ENCODE data around the gene PHLDA3.

The PHLDA3 gene

DNA sequence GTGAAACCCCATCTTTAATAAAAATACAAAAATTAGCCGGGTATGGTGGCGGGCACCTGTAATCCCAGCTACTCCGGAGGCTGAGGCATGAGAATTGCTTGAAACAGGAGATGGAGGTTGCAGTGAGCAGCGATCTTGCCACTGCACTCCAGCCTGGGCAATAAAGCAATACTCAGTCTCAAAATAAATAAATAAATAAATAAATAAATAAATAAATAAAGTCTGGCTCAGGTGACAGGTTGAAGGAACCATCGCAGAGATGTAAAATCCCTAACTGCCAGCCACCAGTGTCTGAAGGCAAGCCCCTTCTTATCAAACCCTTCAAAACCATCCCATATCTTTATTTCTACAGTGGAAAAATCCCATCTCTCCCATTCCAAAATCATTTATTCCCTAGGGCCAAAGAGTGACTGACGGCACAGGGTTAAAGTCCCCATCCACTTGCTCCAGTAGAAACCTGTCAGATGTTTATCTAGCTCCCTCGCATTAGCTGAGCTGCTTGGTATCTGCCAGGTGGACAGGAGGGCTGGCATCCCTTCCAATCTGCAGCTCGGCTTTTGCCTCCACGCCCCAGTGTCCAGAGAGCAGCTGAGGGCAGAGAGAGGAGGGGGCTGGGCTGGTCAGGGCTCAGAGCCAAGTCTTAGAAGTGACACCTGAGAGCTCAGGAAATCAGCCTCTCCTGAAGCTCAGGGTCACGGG is 33.0 kb upstream of the PHLDA3 start:
- Histone ChIP-seq H3K27ac (ENCODE audit: poor library complexity, severe bottlenecking) (peak overlapping the region; percentile 89), H3K27me3 (ENCODE audit: insufficient read depth, poor library complexity, severe bottlenecking) (no peaks in the 10 kb centered on the region), H3K4me1 (ENCODE audit: insufficient read depth, poor library complexity, severe bottlenecking) (peaks cover 38% of the 10 kb centered on the region), H3K4me3 (ENCODE audit: severe bottlenecking) (no peak overlapping the region), H3K36me3 (ENCODE audit: low read depth) (peaks cover 50% of the 10 kb centered on the region), H3K9me3 (ENCODE audit: severe bottlenecking) (no peaks in the 10 kb centered on the region)
- TF ChIP-seq CTCF (IDR thresholded peaks at IDR 0.05; ENCODE audit: poor library complexity, severe bottlenecking): no peak
- DNase-seq (ENCODE audit: low spot score) (no peak), ATAC-seq (ENCODE audit: low read depth) (no peak)

DNA sequence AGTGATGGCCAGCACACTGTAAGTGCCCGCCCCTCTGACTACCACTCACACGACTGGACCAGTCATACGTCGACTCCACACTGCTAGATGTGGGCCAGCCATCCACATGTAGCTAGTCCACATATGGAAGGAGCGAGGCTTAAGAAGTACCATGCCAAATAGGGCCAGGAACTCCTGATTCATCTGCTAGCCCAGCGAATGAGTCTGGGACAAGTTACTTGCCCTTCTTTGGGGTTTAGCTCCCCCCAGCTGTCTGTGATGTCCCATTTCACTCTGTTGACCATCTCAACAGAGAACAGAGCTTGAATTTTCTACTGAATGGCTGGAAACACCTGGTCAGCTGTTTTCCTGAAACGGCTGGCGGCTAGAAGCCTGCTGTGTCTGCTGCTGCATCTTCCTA is 32.2 kb upstream of the PHLDA3 start:
- ATAC-seq (ENCODE audit: low read depth): no peak
- no peak for TF ChIP-seq CTCF (IDR thresholded peaks at IDR 0.05; ENCODE audit: poor library complexity, severe bottlenecking)
- Histone ChIP-seq H3K36me3 (ENCODE audit: low read depth) (peaks cover 57% of the 10 kb centered on the region), H3K4me1 (ENCODE audit: insufficient read depth, poor library complexity, severe bottlenecking) (peaks cover 46% of the 10 kb centered on the region), H3K27ac (ENCODE audit: poor library complexity, severe bottlenecking) (peak overlapping the region; percentile 89), H3K27me3 (ENCODE audit: insufficient read depth, poor library complexity, severe bottlenecking) (no peaks in the 10 kb centered on the region), H3K9me3 (ENCODE audit: severe bottlenecking) (no peaks in the 10 kb centered on the region), H3K4me3 (ENCODE audit: severe bottlenecking) (no peak overlapping the region)
- no peak for DNase-seq (ENCODE audit: low spot score)

DNA sequence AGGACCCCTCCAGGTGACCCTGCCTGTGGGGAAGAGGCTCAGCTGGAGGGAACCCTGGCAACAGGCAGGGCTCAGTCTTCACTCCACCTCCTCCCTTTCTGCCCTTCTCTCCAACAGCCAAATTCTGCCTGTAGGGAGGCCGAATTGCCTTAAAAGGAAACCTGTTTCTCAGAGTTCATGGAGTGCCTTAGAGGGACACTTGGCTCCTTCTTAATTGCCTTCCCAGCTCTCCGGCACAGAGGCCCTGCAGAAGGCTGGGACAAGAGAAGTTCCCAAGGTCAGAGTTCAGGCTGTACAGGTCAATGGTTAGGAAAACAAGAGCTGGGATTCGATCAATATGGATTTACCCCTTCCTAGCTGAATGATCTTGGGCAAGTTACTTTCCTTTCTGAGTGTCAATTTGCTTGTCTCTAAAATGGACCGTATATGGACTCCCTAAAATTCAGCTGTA is 31.7 kb upstream of the PHLDA3 start:
- Histone ChIP-seq H3K36me3 (ENCODE audit: low read depth) (peaks cover 61% of the 10 kb centered on the region), H3K9me3 (ENCODE audit: severe bottlenecking) (no peaks in the 10 kb centered on the region), H3K27ac (ENCODE audit: poor library complexity, severe bottlenecking) (peak overlapping the region; percentile 89), H3K4me1 (ENCODE audit: insufficient read depth, poor library complexity, severe bottlenecking) (peaks cover 49% of the 10 kb centered on the region), H3K27me3 (ENCODE audit: insufficient read depth, poor library complexity, severe bottlenecking) (no peaks in the 10 kb centered on the region), H3K4me3 (ENCODE audit: severe bottlenecking) (no peak overlapping the region)
- no peak for TF ChIP-seq CTCF (IDR thresholded peaks at IDR 0.05; ENCODE audit: poor library complexity, severe bottlenecking)
- ATAC-seq (ENCODE audit: low read depth) (no peak), DNase-seq (ENCODE audit: low spot score) (no peak)

GRCh38 chr1:201499795-201500669 is 31.0 kb upstream of the PHLDA3 start:
- peaks cover 45% of the 10 kb centered on the region for H3K4me1 ChIP-seq (ENCODE audit: insufficient read depth, poor library complexity, severe bottlenecking)
- ATAC-seq (ENCODE audit: low read depth): no peak
- H3K4me3 ChIP-seq (ENCODE audit: severe bottlenecking): no peak overlapping the region
- no peak for DNase-seq (ENCODE audit: low spot score)
- H3K36me3 ChIP-seq (ENCODE audit: low read depth): peaks cover 68% of the 10 kb centered on the region
- no peaks in the 10 kb centered on the region for H3K9me3 ChIP-seq (ENCODE audit: severe bottlenecking)
- TF ChIP-seq CTCF (IDR thresholded peaks at IDR 0.05; ENCODE audit: poor library complexity, severe bottlenecking): no peak
- H3K27me3 ChIP-seq (ENCODE audit: insufficient read depth, poor library complexity, severe bottlenecking): no peaks in the 10 kb centered on the region
- peak overlapping the region; percentile 89 for H3K27ac ChIP-seq (ENCODE audit: poor library complexity, severe bottlenecking)

All from RWPE2 (cell line).